Hindlimb muscle (tissue), 1 donor: ENCODE data around the gene RASSF1. TPM values are rescaled to one million over a fixed set of nuclear protein-coding genes. Genes with fewer than 3 reads are reported as not detected.
"Not testable (repeated sequence)": the region's sequence is repeated elsewhere in the genome, so short reads cannot be mapped to it uniquely, and the experiment has no call there.

Source experiments
- DNase-seq: peaks from one replicate; pipeline ENCODE4 v3.0.0-alpha.2; 2013
- polyA plus RNA-seq: library from polyadenylated mRNA; unstranded; fragments of 120-200 nt; gene quantifications from one replicate; pipeline ENCODE4 v1.2.1, GENCODE V29; 2013; ENCODE audit not compliant: insufficient read length

Gene RASSF1
- polyA plus RNA-seq, 1 donor = 36.3 TPM

GRCh38 chr3:50323092-50323600 lies 17.5 kb downstream of the RASSF1 start:
- DNase-seq = no peak

GRCh38 chr3:50322386-50323091 lies 18.1 kb downstream of the RASSF1 start, which contains the start of gene HYAL2:
TSS of gene HYAL2 (minus strand) at chr3:50322745. CDS start at chr3:50320489, 2,256 bp downstream.
- DNase-seq = no peak

- DNase-seq = no peak
These were observed 18.6 kb downstream of the RASSF1 start for GRCh38 chr3:50322115-50322385.

GRCh38 chr3:50321336-50322114 lies 19.1 kb downstream of the RASSF1 start:
- DNase-seq = peak; percentile 90

- peak; percentile 87 for DNase-seq
These were observed 19.7 kb downstream of the RASSF1 start for GRCh38 chr3:50320853-50321335.

- no peak for DNase-seq
These were observed 20.6 kb downstream of the RASSF1 start for GRCh38 chr3:50319894-50320625.

GRCh38 chr3:50319181-50319893 lies 21.3 kb downstream of the RASSF1 start:
- DNase-seq = no peak

GRCh38 chr3:50318615-50319014 lies 22.0 kb downstream of the RASSF1 start:
- no peak for DNase-seq

- DNase-seq = no peak
These were observed 22.5 kb downstream of the RASSF1 start for GRCh38 chr3:50318163-50318562.

- DNase-seq = no peak
These were observed 23.3 kb downstream of the RASSF1 start for GRCh38 chr3:50317300-50317699.

- no peak for DNase-seq
These were observed 23.9 kb downstream of the RASSF1 start for GRCh38 chr3:50316657-50317242.

GRCh38 chr3:50314816-50315215 lies 25.8 kb downstream of the RASSF1 start:
- no peak for DNase-seq

GRCh38 chr3:50314342-50314741 lies 26.3 kb downstream of the RASSF1 start:
- no peak for DNase-seq

GRCh38 chr3:50312041-50312440 lies 28.6 kb downstream of the RASSF1 start:
- not testable (repeated sequence) for DNase-seq

- DNase-seq = no peak
These were observed 36.0 kb downstream of the RASSF1 start for GRCh38 chr3:50304601-50305000.

- DNase-seq = no peak
These were observed 37.4 kb downstream of the RASSF1 start, which contains the start of gene HYAL1 for GRCh38 chr3:50303013-50303815. TSS of gene HYAL1 (minus strand) at chr3:50303574. CDS start at chr3:50302956, 618 bp downstream.

GRCh38 chr3:50302095-50303012 lies 38.3 kb downstream of the RASSF1 start:
- no peak for DNase-seq

GRCh38 chr3:50300681-50301254 lies 39.9 kb downstream of the RASSF1 start:
- DNase-seq = no peak

GRCh38 chr3:50299929-50300680 lies 40.5 kb downstream of the RASSF1 start:
- DNase-seq = no peak
